K562 (cell line): ENCODE data around the gene F11R. TPM values are rescaled to one million over a fixed set of nuclear protein-coding genes. Genes with fewer than 3 reads are reported as not detected.

ENCODE experiments used
- ATAC-seq: fragments of 200-7000 bp; cut with Tn5 transposase; 3 replicates; pipeline ENCODE4 v1.9.1; 2020; ENCODE audit warnings: moderate library complexity
- BruUV-seq: library from RNA; stranded (reverse); fragments of 400-500 nt; replicated peaks from 2 replicates; lab custom pipeline; 2021; lab: Mats Ljungman, UMichigan
- CTCF ChIA-PET: fragments of 300-600 bp; formaldehyde crosslinking; extraction: SDS; loops from one replicate; lab custom pipeline; 2021; ENCODE audit warnings: low intra/inter-chr PET ratio; lab: Yijun Ruan, JAX
- POLR2A ChIA-PET: fragments of 300-600, 350-650 bp; sonication (Branson Sonifier 250); formaldehyde crosslinking; extraction: SDS; loops from one replicate; lab custom pipeline; 2021; ENCODE audit warnings: antibody characterized with exemption, inconsistent platforms; lab: Yijun Ruan, JAX
- DNase-seq, 4 experiments: peaks; one replicate each; pipeline versions ENCODE4 v3.0.0 to v3.0.0-alpha.2; 2011 to 2018; ENCODE audit warnings: low spot score in 3 of 4, mixed read lengths in 3 of 4; ENCODE audit errors: extremely low read depth in 1 of 4
- FAIRE-seq: peaks from 2 replicates; lab custom pipeline; 2011; peaks lifted over from hg19 to GRCh38; lab: Jason Lieb, UNC
- H2AFZ ChIP-seq: 2 replicates; pipeline ENCODE4 v1.6.0; 2011; ENCODE audit warnings: low read depth, low read length, control low read depth, inconsistent platforms
- H3K27ac ChIP-seq: fragments of 200-600 bp; 3 replicates; pipeline ENCODE4 v1.8.0; 2011; ENCODE audit warnings: low read depth, mild to moderate bottlenecking, control low read depth, inconsistent platforms, low read length, moderate library complexity, mixed read lengths; ENCODE audit errors: extremely low read depth
- H3K27me3 ChIP-seq, 2 experiments: fragments of 300-600 bp in 1 of 2; 2 replicates in 1 of 2; 3 replicates in 1 of 2; pipeline versions ENCODE4 v1.6.0 to v1.8.0; 2011; ENCODE audit warnings: inconsistent platforms in 2 of 2, low read length in 2 of 2, mild to moderate bottlenecking in 1 of 2, mixed read lengths in 1 of 2, moderate library complexity in 1 of 2; ENCODE audit not compliant: control insufficient read depth in 2 of 2, insufficient read depth in 2 of 2
- H3K36me3 ChIP-seq: fragments of 300-600 bp; 3 replicates; pipeline ENCODE4 v1.8.0; 2011; ENCODE audit warnings: mild to moderate bottlenecking, low read length, inconsistent platforms; ENCODE audit not compliant: control insufficient read depth, insufficient read depth
- H3K4me1 ChIP-seq, 2 experiments: fragments of 200-600 bp in 1 of 2; replicated peaks in 1 of 2; 2 replicates in 1 of 2; 3 replicates in 1 of 2; pipeline versions ENCODE4 v1.5.1 to v1.8.0; 2011; ENCODE audit warnings: inconsistent platforms in 2 of 2, low read length in 2 of 2, mild to moderate bottlenecking in 1 of 2, mixed read lengths in 1 of 2, moderate library complexity in 1 of 2; ENCODE audit not compliant: control insufficient read depth in 2 of 2, insufficient read depth in 2 of 2
- H3K4me2 ChIP-seq: 2 replicates; pipeline ENCODE4 v1.6.1; 2011; ENCODE audit warnings: low read length, control low read depth, inconsistent platforms, mixed read lengths; ENCODE audit not compliant: insufficient read depth
- H3K4me3 ChIP-seq: fragments of 200-600 bp; sonication (generic), shearing (Covaris generic); 2 replicates; pipeline ENCODE4 v1.5.1; 2016; ENCODE audit warnings: control low read depth, inconsistent platforms
- H3K79me2 ChIP-seq: fragments of 200-600 bp; 3 replicates; pipeline ENCODE4 v1.8.0; 2011; ENCODE audit warnings: low read length, inconsistent platforms; ENCODE audit not compliant: control insufficient read depth, insufficient read depth
- H3K9ac ChIP-seq, 2 experiments: 2 replicates each; pipeline versions ENCODE4 v1.6.0 to v1.6.1; 2011; ENCODE audit warnings: low read depth in 2 of 2, low read length in 2 of 2, control low read depth in 1 of 2, inconsistent platforms in 1 of 2, mild to moderate bottlenecking in 1 of 2, mixed read lengths in 1 of 2; ENCODE audit not compliant: insufficient read depth in 1 of 2
- H3K9me1 ChIP-seq: one replicate; pipeline ENCODE4 v1.6.0; 2011; ENCODE audit warnings: inconsistent platforms, mild to moderate bottlenecking, low read length, moderate library complexity; ENCODE audit not compliant: control insufficient read depth, insufficient read depth
- H3K9me3 ChIP-seq: replicated peaks from 2 replicates; pipeline ENCODE4 v1.5.1; 2011; ENCODE audit warnings: low read depth, low read length, inconsistent platforms; ENCODE audit not compliant: control insufficient read depth, insufficient read depth
- H4K20me1 ChIP-seq: replicated peaks from 2 replicates; pipeline ENCODE4 v1.6.1; 2011; ENCODE audit warnings: low read length, inconsistent platforms, mixed read lengths; ENCODE audit not compliant: control insufficient read depth, insufficient read depth
- CBFA2T2 ChIP-seq: fragments of 450-650 bp; conservative IDR thresholded peaks from 2 replicates; pipeline ENCODE4 v1.6.1; 2017; ENCODE audit warnings: mild to moderate bottlenecking
- CBFB ChIP-seq: sonication (generic); formaldehyde crosslinking; IDR thresholded peaks from 2 replicates; pipeline ENCODE4 v1.4.0; 2020; ENCODE audit warnings: mild to moderate bottlenecking, missing genetic modification reagents
- DDX20 ChIP-seq: fragments of 450-650 bp; IDR thresholded peaks from 2 replicates; pipeline ENCODE4 v1.6.1; 2016; ENCODE audit warnings: missing genetic modification characterization, low read depth, mild to moderate bottlenecking, missing compliant biosample characterization, moderate library complexity
- HIVEP1 ChIP-seq: fragments of 250-450 bp; sonication (Bioruptor Pico); IDR thresholded peaks from 2 replicates; pipeline ENCODE4 v1.4.0; 2020; ENCODE audit warnings: mild to moderate bottlenecking
- MCM7 ChIP-seq, 2 experiments: fragments of 450-650 bp; IDR thresholded peaks; 2 replicates each; pipeline ENCODE4 v1.6.1; 2016 to 2018
- MTA1 ChIP-seq: fragments of 450-650 bp; IDR thresholded peaks from 2 replicates; pipeline ENCODE4 v1.6.1; 2017; ENCODE audit warnings: borderline replicate concordance
- NFIC ChIP-seq: fragments of 450-650 bp; IDR thresholded peaks from 2 replicates; pipeline ENCODE4 v1.6.1; 2017; ENCODE audit warnings: mild to moderate bottlenecking, inconsistent platforms
- NR3C1 ChIP-seq: sonication (generic); formaldehyde crosslinking; IDR thresholded peaks from 2 replicates; pipeline ENCODE4 v1.8.1; 2022; ENCODE audit warnings: missing genetic modification reagents
- SMARCA4 ChIP-seq: fragments of 450-650 bp; IDR thresholded peaks from 2 replicates; pipeline ENCODE4 v1.6.1; 2016
- XRCC5 ChIP-seq: fragments of 200-400 bp; formaldehyde crosslinking; IDR thresholded peaks from 2 replicates; pipeline ENCODE4 v1.6.1; 2017; ENCODE audit warnings: low read depth, mild to moderate bottlenecking, low read length
- ZBTB1 ChIP-seq: sonication (generic); formaldehyde crosslinking; IDR thresholded peaks from 2 replicates; pipeline ENCODE4 v1.8.1; 2023; ENCODE audit warnings: missing genetic modification reagents, low read depth, mild to moderate bottlenecking, borderline replicate concordance
- ZNF311 ChIP-seq: fragments of 250-450 bp; sonication (Bioruptor Pico); IDR thresholded peaks from 2 replicates; pipeline ENCODE4 v1.4.0; 2020; ENCODE audit warnings: mild to moderate bottlenecking, moderate library complexity
- WGBS: fragments of 100-300 bp; shearing (Covaris generic); methylation state at CpG from one replicate; pipeline ENCODE4 v1.1.6; 2016; ENCODE audit warnings: low coverage, mixed read lengths; ENCODE audit not compliant: insufficient coverage; ENCODE audit errors: missing lambda C conversion rate; 5-methylcytosine and 5-hydroxymethylcytosine counted together
- in situ Hi-C: fragments of 300-500 bp; cut with MboI; formaldehyde crosslinking; loops from 4 replicates; pipeline ENCODE4 v1.15.0; 2018; ENCODE audit warnings: inconsistent platforms, mixed read lengths
- intact Hi-C: fragments of 100-400 bp; cut with micrococcal nuclease; formaldehyde crosslinking; loops from 2 replicates; pipeline ENCODE4 v1.14.2; 2022
- polyA plus RNA-seq, 8 experiments: library from polyadenylated mRNA; depleted of rRNA in 4 of 8; stranded (reverse) in 5 of 8; unstranded in 3 of 8; fragments of >200 nt; fragmentation: Nextera tagmentation in 2 of 8; fragmentation: Illumina TruSeq in 1 of 8; extraction: Ambion mirVana in 2 of 8; extraction: Trizol in 1 of 8; gene quantifications; 2 replicates each; pipeline versions ENCODE4 v1.2.1 to v1.2.3, GENCODE V29; 2011 to 2014; ENCODE audit warnings: inconsistent platforms in 1 of 8, missing spikeins in 1 of 8
- total RNA-seq, 7 experiments: library from RNA; depleted of rRNA in 6 of 7; stranded (reverse); fragments of >200 nt in 6 of 7; fragmentation: Illumina TruSeq in 2 of 7; extraction: Trizol in 2 of 7; gene quantifications; 2 replicates each; pipeline versions ENCODE4 v1.2.1 to v1.2.3, GENCODE V29; 2011 to 2021; ENCODE audit warnings: low replicate concordance in 1 of 7
- TF ChIP-seq, protein P1 (sequence below), 2 experiments: fragments of 450-650 bp in 1 of 2; sonication (generic) in 1 of 2; formaldehyde crosslinking in 1 of 2; IDR thresholded peaks in 1 of 2; conservative IDR thresholded peaks in 1 of 2; 2 replicates each; pipeline versions ENCODE4 v1.6.1 to v1.8.1; 2016 to 2023; ENCODE audit warnings: mild to moderate bottlenecking in 2 of 2, moderate library complexity in 2 of 2, inconsistent platforms in 1 of 2, missing genetic modification reagents in 1 of 2
- TF ChIP-seq, protein P2 (sequence below): fragments of 450-650 bp; IDR thresholded peaks from 2 replicates; pipeline ENCODE4 v1.6.1; 2016; ENCODE audit warnings: missing biosample characterization, missing genetic modification characterization

The F11R gene
- total and polyA plus RNA-seq, 9 of the 15 experiments (the other 6 are each of a cell fraction or from before 2014, with no cell fraction given) = 27.4 to 187 (median 52.5) TPM

DNA sequence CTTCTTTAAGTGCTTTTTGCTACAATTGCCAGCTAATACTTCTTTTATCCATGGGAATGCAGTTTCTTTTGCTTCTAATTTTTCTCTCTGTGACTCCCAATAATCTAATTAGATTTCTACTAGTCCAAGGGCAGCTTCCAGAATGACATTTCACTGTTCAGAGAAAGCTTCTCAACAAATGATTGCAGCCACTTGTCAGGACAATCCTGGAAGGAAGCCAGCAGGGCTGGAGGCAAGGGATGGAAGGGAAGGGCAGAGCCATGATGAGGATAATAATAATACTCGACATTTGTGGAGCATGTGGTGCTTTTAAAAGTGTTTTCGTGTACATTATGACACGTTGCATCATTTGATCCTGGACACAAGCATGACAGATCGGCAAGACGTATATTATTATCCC, 19.4 kb downstream of the F11R start (continued):
- TF ChIP-seq, protein P1, sequence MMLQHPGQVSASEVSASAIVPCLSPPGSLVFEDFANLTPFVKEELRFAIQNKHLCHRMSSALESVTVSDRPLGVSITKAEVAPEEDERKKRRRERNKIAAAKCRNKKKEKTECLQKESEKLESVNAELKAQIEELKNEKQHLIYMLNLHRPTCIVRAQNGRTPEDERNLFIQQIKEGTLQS (IDR thresholded peaks at IDR 0.05) = peak; percentile 44; the same call in 1 of the 2 replicates
- TF ChIP-seq, protein P1 (CRISPR knock-in tag; conservative IDR thresholded peaks at IDR 0.05) = no peak
- no peak for TF ChIP-seq DDX20
- no peak for TF ChIP-seq ZNF311 (CRISPR knock-in tag)
- TF ChIP-seq MTA1 = no peak
- TF ChIP-seq NFIC = peak; percentile 59
- TF ChIP-seq CBFB (CRISPR knock-in tag) = no peak
- TF ChIP-seq, all 486 proteins: peak for 3

DNA sequence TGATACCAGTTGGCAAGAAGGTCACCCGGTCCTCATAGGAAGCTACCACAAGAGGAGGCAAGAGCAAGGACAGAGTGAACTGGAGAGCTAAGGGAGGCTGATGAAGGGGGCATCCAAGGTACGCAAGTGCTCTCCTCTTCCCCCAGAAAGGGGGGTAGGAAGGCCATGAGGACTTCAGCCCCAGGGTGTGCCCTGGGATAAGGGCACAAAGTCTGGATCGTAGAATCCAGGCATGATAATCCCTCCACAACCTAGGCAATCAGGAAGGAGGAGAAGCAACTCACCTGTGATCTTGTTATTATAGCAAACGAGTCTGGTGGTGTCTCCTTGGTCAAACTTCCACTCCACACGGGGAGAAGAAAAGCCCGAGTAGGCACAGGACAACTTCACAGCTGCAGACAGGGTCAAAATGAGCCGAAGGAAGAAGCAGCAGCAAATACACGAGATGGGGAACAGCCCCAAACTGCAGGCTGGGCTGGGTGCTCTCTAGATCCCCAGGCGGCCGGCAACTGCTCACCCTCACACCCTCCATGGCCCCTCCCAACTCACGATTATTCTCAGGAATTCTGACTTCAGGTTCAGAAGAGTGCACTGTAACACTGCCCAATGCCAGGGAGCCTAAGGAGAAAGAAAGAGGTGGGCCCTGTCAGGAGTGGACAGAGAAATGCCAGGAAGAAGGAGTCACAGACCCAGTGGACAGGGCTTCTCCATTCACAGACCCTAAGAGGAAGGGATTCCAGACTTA, 20.0 kb downstream of the F11R start:
- in situ Hi-C loops = no loop called here
- 80% methylated on average over 9 of the region's 11 CpGs for WGBS
- no TSS peak for BruUV-seq

More for the DNA sequence above, 20.0 kb downstream of the F11R start:
- no peak overlapping the region for H3K4me2 ChIP-seq
- no peak for ATAC-seq
- no peak overlapping the region for H3K27ac ChIP-seq
- no peaks in the 10 kb centered on the region for H3K27me3 ChIP-seq
- DNase-seq = no peak
- H3K4me3 ChIP-seq = no peak overlapping the region
- no peaks in the 10 kb centered on the region for H4K20me1 ChIP-seq
- intact Hi-C loops = no loop called here
- peaks cover 19% of the 10 kb centered on the region for H3K79me2 ChIP-seq
- peaks cover 9 to 15% of the 10 kb centered on the region in 2 experiments; a peak in 3 of 5 replicates for H3K4me1 ChIP-seq
- no peaks in the 10 kb centered on the region for H3K9me3 ChIP-seq
- no peak overlapping the region for H2AFZ ChIP-seq
- POLR2A ChIA-PET = interaction anchor here (0.8 to 1.0 kb wide), 3 partner anchors 9 to 20 kb away, joined by 3 to 6 read pairs (median 4); no protein-coding TSS in a partner anchor
- no peak for FAIRE-seq
- CTCF ChIA-PET = interaction anchor here (0.6 kb wide), 1 partner anchor 110 kb away, joined by 3 read pairs; no protein-coding TSS in a partner anchor
- peaks cover 55% of the 10 kb centered on the region for H3K36me3 ChIP-seq
- H3K9ac ChIP-seq = no peak overlapping the region
- TF ChIP-seq MCM7 (IDR thresholded peaks at IDR 0.05) = no peak
- TF ChIP-seq SMARCA4 = no peak
- no peak for TF ChIP-seq CBFA2T2
- no peak for TF ChIP-seq XRCC5
- TF ChIP-seq, protein P2, sequence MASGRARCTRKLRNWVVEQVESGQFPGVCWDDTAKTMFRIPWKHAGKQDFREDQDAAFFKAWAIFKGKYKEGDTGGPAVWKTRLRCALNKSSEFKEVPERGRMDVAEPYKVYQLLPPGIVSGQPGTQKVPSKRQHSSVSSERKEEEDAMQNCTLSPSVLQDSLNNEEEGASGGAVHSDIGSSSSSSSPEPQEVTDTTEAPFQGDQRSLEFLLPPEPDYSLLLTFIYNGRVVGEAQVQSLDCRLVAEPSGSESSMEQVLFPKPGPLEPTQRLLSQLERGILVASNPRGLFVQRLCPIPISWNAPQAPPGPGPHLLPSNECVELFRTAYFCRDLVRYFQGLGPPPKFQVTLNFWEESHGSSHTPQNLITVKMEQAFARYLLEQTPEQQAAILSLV (tag) = no peak
- TF ChIP-seq NR3C1 (CRISPR knock-in tag) = no peak
- no peak for TF ChIP-seq HIVEP1
- no peak for TF ChIP-seq ZBTB1
- no peaks in the 10 kb centered on the region for H3K9me1 ChIP-seq
